SIG-M5 treated with dmso at 0.1 percent for 504 hours (cell line): ENCODE measurements around the gene CIB2.
A peak's percentile ranks its signal among the peaks of the same experiment; 100 is the strongest.

ENCODE experiments used
- DNase-seq: peaks from one replicate; lab custom pipeline; 2025; ENCODE audit not compliant: unreplicated experiment; lab: John Stamatoyannopoulos, UW

Gene CIB2

GRCh38 chr15:78149805-78150751 is 18.8 kb upstream of the CIB2 start:
- DNase-seq = no peak

GRCh38 chr15:78149068-78149804 is 18.0 kb upstream of the CIB2 start, which contains the start of gene IDH3A:
TSS of gene IDH3A (plus strand) at chr15:78149362. CDS start at chr15:78149404, 42 bp downstream.
- peak; percentile 91 for DNase-seq

DNA sequence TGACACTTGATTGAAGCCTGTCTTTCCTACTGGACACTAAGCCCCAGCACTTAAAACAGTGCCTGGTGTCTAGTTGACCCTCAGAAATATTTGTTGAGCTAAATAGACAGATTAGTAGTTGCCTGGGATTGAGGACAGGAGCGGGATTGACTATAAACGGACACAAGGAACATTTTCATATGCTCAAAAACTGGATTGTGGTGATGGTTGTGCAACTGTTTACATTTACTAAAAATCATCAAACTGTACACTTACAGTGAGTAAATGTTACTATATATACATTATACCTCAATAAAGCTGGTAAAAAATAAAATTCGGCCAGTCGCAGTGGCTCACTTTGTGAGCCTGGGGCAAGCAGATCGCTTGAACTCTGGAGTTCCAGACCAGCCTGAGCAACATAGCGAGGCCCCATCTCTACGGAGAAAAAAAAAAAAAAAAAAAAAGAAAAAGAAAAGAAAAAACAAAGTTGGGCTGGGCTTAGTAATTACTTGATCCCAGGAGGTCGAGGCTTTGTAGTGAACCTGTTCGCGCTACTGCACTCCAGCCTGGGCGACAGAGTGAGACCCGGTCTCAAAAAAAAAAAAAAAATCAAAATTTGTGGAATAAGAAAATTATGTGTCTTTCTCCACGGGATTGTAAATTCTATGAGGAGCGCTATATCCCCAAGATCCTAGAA is 17.3 kb upstream of the CIB2 start:
- no peak for DNase-seq

GRCh38 chr15:78147566-78147965 is 16.3 kb upstream of the CIB2 start:
- DNase-seq = no peak

- no peak for DNase-seq
Measured at GRCh38 chr15:78146425-78147154, 15.3 kb upstream of the CIB2 start.

GRCh38 chr15:78142332-78142731 is 11.1 kb upstream of the CIB2 start:
- no peak for DNase-seq

DNA sequence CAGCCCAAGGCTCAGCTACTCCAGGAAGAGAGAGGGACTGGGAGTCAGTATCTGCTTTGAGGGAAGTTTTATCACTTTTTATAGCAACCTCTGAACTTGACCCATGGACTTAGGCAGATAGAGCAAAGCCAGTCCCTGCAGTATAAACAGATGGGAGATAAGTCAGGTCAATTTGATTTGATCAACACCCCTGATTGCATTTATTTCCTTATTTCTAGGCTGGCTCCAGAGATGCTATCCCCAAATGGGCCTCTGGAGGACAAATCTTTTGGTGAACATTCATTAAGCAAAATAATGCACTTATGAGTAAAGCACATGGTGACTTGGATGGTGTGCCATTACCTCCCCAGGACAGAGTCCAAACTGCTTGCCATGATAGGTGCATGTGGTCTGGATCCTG is 9.0 kb upstream of the CIB2 start:
- no peak for DNase-seq

DNA sequence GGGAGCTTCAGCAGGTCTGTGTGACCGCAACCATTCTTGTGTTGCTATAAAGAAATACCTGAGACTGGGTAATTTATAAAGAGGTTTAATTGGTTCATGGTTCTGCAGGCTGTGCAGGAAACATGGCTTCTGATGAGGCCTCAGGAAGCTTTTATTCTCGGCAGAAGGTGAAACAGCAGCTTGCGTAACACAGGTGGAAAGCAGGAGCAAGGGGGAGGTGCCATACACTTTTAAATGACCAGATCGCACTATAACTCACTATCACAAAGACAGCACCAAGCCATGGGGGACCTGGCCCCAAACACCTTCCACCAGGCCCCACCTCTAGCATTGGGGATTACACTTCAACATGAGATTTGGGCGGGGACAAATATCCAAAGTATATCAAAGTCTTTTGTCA is 8.3 kb upstream of the CIB2 start:
- no peak for DNase-seq

GRCh38 chr15:78133801-78134200 is 2.6 kb upstream of the CIB2 start:
- no peak for DNase-seq

DNA sequence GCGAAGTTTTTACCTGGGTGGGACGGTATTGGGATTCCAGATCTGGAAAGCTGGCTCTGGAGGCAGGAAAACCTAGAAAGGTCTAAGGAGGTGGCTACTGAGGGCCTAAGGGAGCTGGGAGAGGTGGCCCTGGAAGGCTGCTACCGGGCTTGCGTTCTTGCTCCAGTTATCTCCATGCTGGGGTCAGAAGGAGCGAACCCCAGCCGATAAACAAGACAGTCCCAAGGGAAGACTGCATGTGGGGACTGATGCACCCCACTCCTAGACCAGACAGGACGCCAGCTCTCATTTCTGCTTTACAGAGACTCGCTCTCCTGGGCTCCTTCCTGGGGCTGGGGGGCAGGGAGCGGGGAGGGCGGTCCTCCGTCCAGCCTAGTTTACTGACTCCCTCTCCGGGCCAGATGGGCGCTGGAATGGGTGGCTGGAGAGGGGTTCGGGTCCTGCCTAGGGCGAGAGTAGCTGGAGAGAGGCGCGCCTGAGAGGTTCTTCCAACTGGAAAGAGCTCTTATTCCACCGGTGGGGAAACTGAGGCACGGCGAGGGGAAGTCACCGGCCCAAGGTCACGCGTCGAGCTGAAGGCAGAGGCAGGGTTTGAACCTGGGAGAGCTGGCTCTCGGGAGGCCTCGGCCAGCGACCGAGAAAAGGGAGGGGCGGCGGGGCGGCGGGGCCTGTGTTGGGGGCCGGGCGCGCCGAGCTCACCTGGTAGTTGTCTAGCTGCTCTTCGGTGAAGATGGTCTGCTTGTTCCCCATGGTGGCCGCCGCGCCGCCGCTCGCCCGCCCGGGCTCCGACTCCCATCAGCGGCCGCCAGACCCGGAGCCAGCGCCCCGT is 565 bp downstream of the CIB2 start:
- DNase-seq = no peak

GRCh38 chr15:78129751-78130287 is 1.4 kb downstream of the CIB2 start:
- no peak for DNase-seq

GRCh38 chr15:78129077-78129750 is 2.0 kb downstream of the CIB2 start:
- DNase-seq = no peak

DNA sequence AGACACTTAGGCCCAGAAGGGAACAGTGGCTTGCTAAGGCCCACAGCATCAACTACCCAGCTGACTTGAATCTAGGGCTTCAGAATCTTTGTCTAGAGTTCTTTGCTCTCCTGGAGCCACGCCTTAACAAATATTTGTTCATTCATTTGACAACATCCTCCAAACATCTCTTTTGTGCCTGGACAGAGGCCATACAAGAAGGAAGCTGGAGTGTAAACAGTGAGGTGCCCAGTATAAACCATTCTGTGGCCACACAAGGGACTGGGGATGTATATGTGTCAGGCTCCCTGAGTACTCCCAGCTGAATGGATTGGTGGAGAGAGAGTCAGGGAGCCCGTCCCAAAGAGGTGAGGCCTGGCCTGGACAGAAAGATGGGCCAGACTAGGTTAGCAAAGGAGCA is 3.4 kb downstream of the CIB2 start:
- DNase-seq = no peak

DNA sequence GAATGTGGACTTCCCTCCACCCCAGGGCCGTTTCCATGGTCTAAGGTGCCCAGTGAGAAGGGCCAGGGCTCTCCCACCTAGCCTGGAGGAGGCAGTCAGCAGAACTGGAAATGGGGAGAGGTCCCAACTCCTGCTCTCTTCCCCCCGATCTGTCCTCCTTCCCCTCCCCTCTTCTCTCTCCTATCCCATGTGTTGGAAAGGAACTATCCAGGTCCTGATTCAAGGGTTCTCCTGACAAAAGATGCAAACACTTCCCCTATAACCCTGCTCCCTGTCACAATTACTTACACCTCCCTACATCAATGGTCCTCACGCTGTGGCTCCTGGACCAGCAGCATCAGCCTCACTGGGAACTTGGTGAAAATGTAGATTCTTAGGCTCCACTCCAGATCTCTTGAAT is 6.0 kb downstream of the CIB2 start:
- DNase-seq = no peak

DNA sequence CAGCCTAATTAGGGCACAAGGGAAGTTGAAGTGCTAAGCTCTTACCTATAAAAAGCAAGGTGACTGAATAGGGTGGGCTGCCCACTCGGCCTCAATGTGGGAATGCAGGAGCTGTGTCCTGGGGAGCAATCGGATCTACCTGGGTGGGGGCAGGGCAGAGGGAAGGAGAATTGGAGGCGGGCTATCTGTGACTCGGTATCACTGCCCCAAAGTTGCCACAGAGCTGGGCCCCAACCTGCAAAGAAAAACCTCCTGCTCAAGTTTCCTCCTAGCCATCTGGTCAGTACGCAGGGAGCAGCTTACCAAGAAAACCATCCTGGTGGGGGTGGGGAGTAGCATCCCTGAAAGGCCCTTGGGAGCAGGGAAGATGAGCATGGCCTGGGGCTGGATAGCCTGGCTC is 10.7 kb downstream of the CIB2 start:
- DNase-seq = no peak

GRCh38 chr15:78112551-78112950 is 18.7 kb downstream of the CIB2 start:
- DNase-seq = no peak

DNA sequence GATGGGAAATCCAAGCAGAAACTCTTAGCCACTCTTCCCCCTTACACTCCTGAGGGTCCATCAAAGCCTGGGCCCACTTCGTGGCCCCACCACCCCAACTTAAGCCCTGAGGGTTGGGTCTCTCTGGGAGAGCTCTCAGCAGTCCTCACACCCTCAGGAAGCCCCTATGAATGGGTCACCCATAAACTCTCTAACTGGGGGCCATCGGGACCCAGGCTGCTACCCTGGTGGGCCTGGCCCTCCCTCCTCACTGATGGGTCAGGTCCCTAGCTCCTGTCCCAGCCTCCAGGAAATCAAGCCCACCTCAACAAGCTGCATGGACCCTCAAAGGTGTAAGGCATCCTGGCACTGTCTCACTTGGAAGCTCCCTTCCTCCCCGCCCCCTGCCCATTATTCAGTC is 19.5 kb downstream of the CIB2 start:
- DNase-seq = no peak

DNA sequence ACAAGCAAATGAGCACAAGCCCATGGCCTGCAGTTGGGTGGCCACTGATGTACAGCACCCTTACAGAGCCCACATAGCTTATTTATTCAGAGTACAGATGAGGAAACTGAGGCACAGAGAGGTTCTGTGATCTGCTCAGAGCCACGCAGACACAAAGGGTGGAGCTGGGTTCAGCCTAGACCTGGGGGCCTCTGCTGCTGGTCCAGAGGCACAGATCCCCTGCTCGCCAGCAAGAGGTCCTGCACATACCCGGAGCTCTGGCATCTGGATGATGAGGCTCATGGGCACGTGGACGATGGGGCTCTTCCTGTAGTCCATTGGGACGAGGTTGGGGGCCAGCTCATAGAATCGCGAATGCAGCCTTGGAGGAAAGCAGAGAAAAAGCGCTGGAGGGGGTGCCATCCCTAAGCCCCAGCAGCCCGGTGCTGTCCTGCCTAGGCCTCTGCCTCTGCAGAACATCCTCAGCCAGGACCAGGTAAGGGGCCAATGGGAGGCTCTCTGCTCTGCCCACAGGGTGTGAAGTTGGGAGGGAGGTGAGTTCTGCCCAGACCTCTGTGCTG is 20.2 kb downstream of the CIB2 start:
- no peak for DNase-seq

- no peak for DNase-seq
Measured at GRCh38 chr15:78110096-78110495, 21.1 kb downstream of the CIB2 start.
